GOT3 (cell line): Measurements from ENCODE around the gene SPATA24.
"Not testable (repeated sequence)": the region's sequence is repeated elsewhere in the genome, so short reads cannot be mapped to it uniquely, and the experiment has no call there.

Experiments
- DNase-seq: peaks from one replicate; lab custom pipeline; 2025; ENCODE audit warnings: mixed read lengths; lab: John Stamatoyannopoulos, UW

Gene SPATA24, protein sequence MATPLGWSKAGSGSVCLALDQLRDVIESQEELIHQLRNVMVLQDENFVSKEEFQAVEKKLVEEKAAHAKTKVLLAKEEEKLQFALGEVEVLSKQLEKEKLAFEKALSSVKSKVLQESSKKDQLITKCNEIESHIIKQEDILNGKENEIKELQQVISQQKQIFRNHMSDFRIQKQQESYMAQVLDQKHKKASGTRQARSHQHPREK

DNA sequence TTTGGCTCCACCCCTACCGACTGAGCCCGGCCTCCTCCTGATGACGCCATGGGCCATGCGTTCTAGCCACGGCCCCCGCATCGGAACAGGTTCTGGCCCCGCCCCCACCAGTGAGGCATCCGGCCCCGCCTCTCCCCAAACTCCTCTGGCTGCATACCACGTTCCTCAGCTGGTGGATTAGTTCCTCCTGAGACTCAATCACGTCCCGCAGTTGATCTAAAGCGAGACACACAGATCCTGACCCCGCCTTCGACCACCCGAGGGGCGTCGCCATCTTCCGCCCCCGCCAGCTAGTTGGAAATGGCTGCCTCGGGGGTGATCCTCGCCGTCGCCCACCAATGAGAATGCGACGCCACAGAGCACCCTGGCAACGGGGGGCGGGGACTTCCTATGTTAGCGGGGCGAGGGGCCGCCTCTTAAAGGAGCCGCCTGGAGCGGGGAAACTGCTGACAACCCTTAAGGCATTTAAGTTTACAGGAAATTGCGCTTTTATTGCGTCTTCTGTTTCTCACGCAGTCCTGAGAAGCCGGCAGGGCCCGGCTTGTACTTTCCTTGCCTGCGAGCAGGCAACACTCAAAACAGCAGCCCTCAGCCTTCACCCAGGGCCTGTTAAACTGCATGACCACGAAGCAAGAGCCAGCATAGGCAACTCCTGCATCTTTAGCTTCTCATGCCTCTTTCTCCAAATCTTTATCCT, at the start of gene SPATA24:
Gene SPATA24, minus strand, starts transcription at position 303 of the 697 bp plus-strand sequence. Its CDS starts 29 bp downstream, at position 274.
- peak; percentile 98 for DNase-seq

DNA sequence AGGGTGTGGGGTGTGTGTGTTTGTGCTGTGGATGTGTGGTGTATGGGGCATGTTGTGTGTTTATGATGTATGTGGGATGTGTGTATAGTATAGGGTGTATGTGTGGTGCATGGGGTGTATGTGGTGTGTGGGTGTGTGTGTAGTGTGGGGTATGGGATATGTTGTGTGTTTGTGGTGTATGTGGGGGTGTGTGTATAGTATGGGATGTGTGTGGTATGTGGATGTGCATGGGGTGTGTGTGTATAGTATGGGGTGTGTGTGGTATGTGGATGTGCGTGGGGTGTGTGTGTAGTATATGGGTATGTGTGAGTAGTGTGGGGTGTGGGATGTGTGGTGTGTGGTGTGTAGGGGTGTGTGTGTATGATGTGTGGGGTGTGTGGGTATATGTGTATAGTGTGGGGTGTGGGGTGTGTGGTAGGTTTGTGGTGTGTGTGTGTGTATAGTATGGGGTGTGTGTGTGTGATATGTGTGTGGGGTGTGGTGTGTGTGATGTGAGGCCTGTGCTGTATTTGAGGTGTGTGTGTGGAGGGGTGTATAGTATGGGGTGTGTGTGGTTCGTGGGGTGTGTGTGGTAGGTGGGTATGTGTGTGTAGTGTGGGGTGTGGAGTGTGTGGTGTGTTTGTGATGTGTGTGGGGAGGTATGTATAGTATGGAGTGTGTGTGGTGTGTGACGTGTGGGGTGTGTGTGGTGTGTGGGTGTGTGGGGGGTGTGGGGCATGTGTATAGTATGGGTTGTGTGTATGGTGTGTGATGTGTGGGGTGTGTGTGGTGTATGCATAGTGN, 48.2 kb upstream of the SPATA24 start:
- DNase-seq, result no peak

DNA sequence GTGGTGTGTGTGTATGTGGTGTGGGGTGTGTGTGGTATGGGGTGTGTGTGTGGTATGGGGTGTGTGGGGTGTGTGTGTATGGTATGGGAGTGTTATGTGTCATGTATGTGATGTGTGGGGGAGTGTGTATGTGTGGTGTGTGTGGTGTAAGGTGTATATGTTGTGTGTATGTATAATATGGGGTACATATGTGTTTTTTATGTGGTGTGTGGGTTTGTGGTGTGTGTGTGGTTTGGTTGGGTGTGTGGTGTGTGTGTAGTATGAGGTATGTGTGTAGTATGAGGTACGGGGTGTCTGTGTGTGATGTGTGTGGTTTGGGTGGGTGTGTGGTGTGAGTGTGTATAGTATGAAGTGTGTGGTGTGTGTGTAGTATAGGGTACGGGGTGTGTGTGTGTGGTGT, 47.3 kb upstream of the SPATA24 start:
- DNase-seq, result no peak

DNA sequence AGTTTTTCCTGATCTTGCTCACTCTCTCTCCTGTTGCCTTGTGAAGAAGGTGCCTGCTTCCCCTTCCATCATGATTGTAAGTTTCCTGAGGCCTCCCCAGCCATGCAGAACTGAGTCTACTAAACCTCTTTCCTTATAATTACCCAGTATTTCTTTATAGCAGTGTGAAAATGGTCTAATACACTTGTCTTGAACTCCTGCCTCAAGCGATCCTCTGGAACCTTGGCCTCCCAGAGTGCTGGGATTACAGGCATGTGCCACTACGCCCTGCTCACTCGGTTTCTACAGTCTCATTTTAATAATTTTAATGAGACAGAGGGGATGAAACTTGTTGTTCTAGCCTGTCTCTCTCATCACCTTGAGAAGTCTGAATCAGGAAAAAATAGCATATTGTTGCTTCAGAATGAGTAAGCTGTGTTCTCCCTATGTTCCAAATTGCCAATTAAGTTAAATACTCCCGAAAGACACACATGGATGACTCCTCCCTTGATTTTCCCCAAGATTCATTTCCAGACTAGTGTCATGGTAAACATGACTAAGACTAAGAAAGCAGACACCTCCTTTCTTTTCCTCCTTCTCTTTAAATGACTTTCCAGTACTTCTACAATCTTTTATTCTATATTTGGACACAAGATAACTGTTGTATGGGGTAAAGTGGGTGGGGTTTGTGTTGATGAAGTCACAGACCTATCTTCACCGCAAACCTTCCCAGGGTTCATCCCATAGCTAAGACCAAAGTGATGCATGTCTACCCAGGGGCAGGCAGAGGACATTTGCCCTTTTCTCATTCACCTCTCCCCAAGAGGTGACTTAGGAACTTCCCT, 43.3 kb upstream of the SPATA24 start:
- DNase-seq, result no peak

DNA sequence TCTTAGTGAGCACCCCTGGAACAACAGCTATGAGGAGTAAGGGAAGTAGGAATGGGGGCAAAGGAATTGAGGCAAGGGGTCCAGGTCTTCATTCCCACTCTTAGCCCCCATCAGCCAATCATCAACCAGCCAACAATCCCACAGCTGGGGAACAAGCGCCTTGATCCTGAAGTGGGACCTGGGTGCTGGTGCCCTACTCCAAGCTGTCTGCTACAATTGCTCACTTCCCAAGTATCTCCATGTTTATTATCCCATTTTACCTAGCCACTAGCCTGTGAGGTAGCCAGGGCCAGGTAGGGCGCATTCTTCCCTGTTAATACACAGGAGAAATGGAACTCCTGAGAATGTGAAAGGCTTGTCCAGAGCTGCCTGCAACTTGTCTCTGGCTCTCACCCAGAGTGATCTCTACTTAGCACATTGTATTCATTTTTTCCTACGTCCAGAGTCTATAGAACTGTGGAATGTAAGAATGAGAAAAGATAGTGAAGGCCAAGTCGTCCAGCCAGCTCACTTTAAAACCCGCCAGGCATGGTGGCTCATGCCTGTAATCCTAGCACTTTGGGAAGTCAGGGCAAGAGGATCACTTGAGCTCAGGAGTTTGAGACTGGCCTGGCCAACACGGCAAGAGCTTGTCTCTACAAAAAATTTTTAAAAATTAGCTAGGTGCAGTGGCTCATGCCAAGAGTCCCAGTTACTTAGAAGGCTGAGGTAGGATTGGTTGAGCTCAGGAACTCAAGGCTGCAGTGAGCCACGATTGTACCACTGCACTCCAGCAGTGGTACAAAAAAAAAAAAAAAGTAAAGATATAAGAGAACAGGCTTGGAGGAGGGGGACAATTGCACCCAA, 41.7 kb upstream of the SPATA24 start:
- no peak for DNase-seq

DNA sequence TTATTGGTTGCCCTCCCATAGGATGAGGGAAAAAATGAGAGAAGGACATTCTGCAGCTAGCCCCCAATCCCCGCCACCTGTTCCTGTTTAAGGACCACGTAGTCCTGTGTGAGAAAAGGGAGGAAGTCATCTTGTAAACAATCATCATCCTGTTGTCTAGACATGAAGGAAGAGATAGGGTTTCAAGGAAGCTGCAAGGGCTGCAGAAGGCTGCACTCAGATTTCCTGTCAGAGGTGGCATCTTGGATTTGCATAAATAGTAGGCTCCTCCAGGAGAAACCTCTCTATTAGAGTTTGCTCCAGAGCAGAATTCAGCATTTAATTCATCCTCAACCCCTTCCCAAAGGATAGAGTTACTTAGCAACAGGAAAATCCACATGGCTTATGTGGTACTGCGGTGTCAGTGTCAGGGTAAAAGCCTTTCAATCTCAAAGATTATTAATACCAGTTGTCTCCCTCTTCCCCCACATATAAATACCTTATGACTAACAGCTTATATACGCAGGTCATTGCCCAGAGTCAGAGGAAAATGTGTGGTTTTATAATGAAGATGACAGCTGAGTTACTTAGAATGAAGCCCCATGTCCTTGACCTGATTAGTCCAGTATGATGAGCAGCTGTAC, 40.1 kb upstream of the SPATA24 start:
- no peak for DNase-seq

DNA sequence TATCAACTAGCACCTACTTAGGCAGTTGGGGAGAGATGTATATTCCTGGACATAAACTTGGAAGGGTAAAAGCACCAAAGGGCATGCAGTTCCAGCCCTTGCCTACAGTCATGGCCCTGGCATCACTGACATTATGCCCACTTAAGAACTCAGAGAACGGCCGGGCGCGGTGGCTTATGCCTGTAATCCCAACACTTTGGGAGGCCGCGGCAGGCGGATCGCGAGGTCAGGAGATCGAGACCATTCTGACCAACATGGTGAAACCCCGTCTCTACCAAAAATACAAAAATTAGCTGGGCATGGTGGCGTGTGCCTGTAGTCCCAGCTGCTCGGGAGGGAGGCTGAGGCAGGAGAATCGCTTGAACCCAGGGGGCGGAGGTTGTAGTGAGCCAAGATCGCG, 36.5 kb upstream of the SPATA24 start:
- not testable (repeated sequence) for DNase-seq

DNA sequence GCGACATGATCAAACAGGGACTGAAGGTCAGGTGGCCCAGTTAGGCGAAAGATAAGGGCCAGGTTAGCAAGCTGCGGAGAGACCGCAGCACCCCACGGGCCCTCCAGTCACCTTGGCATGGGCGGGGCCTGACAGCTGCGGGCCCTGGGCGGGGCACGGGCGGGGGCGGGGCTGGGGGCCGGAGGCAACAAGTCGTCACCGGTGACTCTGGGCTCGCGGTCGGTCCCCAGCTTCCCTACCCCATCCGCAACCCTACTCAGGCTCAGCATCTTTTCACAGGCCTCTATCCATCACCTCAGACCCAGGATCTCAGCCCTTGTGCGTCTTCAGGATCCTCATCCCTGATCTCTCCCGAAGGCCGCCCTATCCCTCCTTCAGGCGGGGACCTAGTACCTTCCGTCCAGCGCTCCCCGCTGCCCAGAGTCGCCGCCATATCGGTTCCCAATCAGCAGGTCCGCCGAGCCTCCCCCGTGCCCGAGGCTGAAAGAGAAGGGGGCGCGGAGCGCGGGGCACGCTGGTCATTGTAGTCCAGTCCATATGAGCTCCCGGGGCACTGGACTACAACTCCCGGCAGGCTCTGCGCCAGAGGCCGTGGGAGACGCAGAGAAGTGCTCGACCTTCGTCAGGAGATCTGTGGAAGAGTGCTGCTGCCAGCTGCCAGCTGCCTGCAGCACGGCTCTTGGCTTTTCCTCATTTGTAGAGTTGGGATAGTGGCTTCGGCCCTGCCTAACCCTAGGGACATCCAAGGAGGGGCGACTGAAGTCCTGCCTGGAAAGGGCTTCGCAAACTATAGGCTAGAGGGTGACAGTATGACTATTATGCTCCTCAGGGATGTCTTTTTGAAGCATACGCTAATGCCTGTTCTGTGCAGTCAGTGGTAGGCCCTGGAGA, 35.4 kb upstream of the SPATA24 start, which contains the start of gene DNAJC18:
Gene DNAJC18, minus strand, starts transcription at position 513 of the 891 bp plus-strand sequence. Its CDS starts 80 bp downstream, at position 433.
- peak; percentile 73 for DNase-seq

DNA sequence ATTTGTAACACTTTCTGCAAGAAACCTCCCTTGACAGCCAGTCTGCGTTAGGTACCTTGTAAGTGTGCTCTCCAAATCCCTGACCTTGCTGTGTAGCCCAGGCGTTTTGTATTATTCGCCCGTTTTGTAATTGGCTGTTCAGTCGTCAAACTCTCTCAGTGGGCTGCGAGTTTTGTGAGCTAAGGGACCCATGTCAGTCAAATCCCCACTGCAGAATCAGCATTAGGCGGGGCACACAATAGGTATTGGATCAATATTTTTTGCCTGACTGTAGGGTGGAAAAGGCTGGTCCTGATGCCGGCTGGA, 34.8 kb upstream of the SPATA24 start:
- no peak for DNase-seq

DNA sequence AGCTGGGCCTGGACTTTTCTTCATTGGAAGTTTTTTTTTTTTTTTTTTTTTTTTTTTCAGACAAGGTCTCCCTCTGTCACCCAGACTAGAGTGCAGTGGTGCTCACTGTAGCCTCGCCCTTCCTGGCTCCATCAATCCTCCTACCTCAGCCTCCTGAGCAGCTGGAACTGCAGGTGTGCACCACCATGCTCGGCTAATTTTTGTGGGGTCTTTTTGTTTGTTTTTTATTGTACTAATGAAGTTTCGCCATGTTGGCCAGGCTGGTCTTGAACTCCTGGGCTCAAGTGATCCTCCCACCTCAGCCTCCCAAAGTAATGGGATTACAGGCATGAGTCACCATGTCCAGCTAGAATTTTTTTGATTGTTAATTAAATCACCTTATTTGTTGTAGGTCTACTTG, 31.8 kb upstream of the SPATA24 start:
- DNase-seq, result no peak

DNA sequence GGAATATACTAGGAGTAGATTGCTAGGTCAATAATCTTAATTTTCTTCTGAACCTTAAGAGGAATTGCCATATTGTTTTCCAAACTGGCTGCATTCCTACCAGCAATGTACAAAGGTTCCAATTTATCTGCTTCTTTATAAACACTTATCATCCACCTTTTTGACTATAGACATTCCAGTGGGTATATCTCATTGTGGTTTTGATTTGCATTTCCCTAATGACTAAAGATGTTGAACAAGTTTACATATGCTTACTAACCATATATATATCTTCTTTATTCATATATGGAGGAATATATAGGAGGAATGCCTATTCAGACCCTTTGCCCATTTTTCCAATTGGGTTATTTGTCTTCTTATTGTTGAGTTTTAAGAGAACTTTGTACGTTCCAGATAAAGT, 27.8 kb upstream of the SPATA24 start:
- DNase-seq, result no peak

DNA sequence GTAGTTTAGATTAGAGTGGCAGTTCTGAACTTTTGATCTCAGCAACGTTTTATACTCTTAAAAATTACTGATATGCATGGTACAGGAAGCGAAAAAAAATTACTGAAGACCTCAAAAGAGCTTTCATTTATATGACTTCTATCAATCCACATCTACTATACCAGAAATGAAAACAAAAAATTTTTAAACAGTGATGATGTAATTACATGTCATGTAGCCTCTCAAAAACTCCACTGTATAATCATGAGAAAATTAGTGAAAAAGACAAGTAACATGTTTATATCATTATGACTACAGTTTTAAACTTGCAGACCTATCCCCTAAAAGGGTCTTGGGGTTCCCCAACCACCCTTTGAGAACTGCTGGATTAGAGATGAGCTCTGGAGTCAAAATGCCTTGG, 26.1 kb upstream of the SPATA24 start:
- no peak for DNase-seq

DNA sequence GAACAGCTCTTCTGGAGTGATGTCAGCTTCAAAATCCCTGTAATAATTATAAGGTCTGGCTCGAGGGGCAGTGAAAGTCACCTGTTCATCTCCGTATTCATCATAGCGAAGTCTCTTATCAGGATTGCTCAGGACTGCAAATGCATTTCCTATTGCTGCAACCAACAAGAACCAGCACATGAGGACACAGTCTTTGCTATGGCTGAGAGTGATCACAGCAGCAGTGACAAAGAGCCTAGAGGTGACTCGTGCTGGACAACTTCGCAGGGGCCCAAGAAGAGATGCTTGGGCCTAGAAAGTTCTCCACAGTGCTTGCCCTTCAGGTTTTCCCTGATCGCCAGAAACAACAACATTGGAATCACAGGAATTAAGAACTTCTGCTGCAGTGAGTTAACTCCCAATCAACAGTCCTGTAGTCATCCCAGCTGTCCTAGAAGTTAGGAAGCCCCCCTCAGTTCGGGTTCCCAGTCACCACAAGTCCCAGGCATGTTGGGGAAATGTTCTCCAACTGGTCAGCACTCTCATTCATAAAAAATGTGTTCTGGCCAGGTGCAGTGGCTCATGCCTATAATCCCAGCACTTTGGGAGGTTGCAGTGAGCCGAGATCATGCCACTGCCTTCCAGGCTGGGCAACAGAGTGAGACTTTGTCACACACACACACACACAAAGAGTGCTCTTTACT, 22.5 kb upstream of the SPATA24 start:
- DNase-seq, result no peak

DNA sequence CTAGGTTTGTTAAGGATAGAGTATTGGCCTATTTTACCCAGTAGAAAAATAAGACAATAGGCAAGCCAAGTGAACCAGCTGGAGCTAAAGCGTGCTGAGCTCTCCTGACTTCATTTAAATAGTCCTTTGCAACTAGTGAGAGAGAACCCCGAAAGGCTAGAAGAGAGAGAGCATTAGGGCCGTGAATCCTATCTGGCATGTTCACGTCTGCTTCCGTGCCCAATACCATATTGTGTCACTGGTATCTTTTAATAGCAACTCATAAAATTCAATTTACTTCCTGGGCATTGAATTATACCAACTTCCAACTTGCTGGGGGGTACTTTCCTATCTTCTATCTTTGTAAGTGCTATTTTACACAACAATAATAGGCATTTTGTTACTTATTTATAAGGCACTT, 21.6 kb upstream of the SPATA24 start:
- no peak for DNase-seq

DNA sequence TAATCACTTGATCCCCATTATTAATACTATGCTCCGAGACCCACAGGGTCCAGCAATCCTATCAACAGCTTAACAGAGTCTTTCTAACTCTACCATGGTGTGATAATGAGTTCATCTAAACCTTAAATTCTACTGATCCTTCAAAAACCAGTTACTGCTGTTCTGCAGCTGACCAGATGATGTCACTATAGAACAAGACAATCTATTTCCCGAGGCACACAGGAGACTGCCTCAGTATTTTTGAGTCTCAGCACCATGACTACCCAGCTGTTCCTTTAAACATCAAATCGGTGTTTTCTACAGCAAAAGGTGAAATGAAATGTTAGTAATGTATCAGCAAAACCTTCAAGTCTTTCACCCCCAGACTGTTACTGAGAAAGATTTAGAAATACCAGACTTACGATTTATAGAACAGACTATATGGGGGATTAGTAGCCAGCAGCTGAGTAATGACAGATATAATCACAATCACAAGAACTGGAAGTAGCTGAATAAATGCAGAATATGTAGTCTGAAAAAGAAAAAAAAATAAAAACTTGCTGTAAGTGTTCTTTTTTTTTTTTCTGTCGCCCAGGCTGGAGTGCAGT, 18.5 kb upstream of the SPATA24 start:
- no peak for DNase-seq

DNA sequence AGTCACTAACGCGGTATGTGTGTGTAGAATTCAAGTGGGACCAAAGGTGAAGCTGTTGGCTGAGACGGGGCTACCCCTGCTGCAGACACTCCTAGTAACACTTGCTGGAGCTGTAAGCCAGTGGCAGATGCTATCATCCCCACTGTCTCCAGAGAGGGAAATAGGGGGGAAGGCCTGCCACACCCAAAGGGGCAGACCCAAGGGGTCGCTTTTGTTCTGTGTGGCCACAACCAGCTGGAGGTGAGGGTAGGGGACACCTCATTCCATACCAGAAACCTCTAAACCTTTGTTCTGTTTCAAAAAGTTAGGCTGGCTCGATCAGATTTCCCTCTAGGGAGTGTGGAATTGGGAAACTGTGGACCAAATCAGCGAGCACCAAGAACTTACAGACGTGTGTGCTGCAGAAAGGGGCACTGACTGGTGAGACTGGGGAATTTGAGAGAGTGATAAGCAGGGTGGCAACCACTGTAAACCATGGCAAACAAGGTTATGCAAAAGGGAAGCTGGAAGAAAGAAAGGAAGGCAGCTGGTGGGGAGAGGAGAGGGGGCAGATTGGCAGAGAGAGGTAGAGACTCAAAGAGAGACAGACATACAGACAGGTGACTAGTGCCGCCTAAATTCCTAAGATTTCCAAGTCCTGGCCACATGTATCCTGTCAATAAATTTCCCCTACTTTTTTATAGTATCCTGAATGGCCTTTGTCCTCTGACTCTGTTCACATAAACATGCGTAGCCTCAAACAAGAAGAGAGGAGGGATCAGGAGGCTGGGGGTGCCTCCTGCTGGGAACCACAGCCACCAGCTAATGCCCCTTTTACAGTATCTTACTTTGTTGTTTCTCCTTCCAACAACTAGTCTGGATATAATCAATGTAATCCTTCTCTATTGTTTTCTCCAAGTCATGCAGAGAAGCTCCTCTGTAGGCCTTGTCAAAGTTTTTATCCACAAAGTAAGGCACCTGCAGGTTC, 15.6 kb upstream of the SPATA24 start:
- no peak for DNase-seq

DNA sequence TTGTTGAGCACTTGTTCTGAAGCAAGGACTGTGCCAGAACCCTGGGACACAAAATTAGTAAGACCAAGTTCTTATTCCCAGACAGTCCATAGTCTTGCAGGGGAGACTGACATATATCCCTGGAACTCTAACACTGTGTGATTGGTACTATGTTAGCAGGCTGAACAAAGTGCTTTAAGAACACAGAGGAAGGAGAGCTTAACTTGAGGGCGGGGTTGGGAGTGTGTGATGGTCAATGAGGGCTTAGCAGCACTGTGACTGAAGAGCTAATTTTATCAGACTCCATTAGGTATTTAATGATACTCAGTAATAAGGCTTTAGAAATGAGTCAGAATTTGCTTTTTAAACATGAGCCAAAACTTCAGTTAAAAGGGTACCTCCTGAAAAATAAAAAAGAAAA, 14.9 kb upstream of the SPATA24 start:
- no peak for DNase-seq

DNA sequence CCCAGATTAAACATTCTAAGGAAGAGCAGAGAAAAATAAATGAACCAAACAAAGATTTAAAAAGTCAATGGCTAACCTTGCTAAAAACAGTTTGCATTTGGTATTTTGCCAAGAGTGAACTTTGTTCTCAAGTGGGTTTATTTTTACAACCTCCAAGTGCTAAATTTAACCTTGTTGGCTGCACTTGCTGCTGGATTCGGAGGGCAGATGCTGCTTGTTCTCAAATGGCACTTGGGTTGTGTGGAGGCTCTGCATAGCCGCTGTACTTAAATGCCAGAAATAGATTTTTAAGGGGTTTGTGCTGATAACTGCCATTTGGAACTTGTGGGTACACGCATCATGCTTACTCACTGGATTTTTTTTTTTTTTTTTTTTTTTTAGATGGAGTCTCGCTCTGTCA, 13.3 kb upstream of the SPATA24 start:
- DNase-seq, result no peak
